ENCODE results near the gene FXN. TPM values are rescaled to one million over a fixed set of nuclear protein-coding genes. Genes with fewer than 3 reads are reported as not detected.

FXN gene
- total RNA-seq, 1 donor from 2014 or later = 43.4 TPM

GRCh38 chr9:69058101-69058500, 22.5 kb downstream of the FXN start:
- H3K4me1 ChIP-seq = peaks cover 14% of the 10 kb centered on the region
- H3K9me3 ChIP-seq (replicated peaks) = no peaks in the 10 kb centered on the region
- intact Hi-C loops (cut with micrococcal nuclease) = loop anchor here (5.0 kb wide), 1 partner anchor 134 kb away; no protein-coding TSS in a partner anchor
- no peak for DNase-seq
- H3K36me3 ChIP-seq = peaks cover 10% of the 10 kb centered on the region
- no peaks in the 10 kb centered on the region for H3K27me3 ChIP-seq (ENCODE audit: low read depth)
- H3K4me3 ChIP-seq = no peak overlapping the region
- no peak overlapping the region for H3K27ac ChIP-seq (replicated peaks)
- TF ChIP-seq, protein P1, sequence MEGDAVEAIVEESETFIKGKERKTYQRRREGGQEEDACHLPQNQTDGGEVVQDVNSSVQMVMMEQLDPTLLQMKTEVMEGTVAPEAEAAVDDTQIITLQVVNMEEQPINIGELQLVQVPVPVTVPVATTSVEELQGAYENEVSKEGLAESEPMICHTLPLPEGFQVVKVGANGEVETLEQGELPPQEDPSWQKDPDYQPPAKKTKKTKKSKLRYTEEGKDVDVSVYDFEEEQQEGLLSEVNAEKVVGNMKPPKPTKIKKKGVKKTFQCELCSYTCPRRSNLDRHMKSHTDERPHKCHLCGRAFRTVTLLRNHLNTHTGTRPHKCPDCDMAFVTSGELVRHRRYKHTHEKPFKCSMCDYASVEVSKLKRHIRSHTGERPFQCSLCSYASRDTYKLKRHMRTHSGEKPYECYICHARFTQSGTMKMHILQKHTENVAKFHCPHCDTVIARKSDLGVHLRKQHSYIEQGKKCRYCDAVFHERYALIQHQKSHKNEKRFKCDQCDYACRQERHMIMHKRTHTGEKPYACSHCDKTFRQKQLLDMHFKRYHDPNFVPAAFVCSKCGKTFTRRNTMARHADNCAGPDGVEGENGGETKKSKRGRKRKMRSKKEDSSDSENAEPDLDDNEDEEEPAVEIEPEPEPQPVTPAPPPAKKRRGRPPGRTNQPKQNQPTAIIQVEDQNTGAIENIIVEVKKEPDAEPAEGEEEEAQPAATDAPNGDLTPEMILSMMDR (IDR thresholded peaks at IDR 0.05; ENCODE audit: borderline replicate concordance) = no peak

- H3K4me1 ChIP-seq = peaks cover 15% of the 10 kb centered on the region
- H3K27me3 ChIP-seq (ENCODE audit: low read depth) = no peaks in the 10 kb centered on the region
- H3K9me3 ChIP-seq (replicated peaks) = no peaks in the 10 kb centered on the region
- intact Hi-C loops (cut with micrococcal nuclease) = no loop called here
- no peak overlapping the region for H3K4me3 ChIP-seq
- TF ChIP-seq, protein P1 (IDR thresholded peaks at IDR 0.05; ENCODE audit: borderline replicate concordance) = no peak
- peaks cover 20% of the 10 kb centered on the region for H3K36me3 ChIP-seq
- H3K27ac ChIP-seq (replicated peaks) = no peak overlapping the region
- no peak for DNase-seq
These were observed 25.2 kb downstream of the FXN start for GRCh38 chr9:69060766-69061165.

DNA sequence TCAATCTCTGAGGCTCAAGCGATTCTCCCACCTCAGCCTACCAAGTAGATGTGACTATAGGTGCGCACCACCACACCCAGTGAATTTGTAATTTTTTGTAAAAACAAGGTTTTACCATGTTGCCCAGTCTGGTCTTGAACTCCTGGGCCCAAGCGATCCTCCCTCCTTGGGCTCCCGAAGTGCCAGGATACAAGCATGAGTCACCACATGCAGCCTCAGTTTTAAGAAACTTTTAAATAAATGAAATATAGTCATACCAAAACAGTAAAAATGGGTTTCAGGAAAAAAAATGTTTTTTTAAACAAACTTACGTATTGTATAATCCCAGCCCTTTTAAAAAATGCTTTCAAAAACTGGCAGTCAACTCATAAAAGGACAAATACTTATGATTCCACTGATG, 26.6 kb downstream of the FXN start:
- H3K4me3 ChIP-seq = no peak overlapping the region
- H3K27ac ChIP-seq (replicated peaks) = no peak overlapping the region
- H3K36me3 ChIP-seq = peaks cover 34% of the 10 kb centered on the region
- intact Hi-C loops (cut with micrococcal nuclease) = no loop called here
- H3K27me3 ChIP-seq (ENCODE audit: low read depth) = no peaks in the 10 kb centered on the region
- peaks cover 15% of the 10 kb centered on the region for H3K4me1 ChIP-seq
- no peaks in the 10 kb centered on the region for H3K9me3 ChIP-seq (replicated peaks)
- no peak for DNase-seq
- TF ChIP-seq, protein P1 (IDR thresholded peaks at IDR 0.05; ENCODE audit: borderline replicate concordance) = no peak

GRCh38 chr9:69063839-69064238, 28.3 kb downstream of the FXN start:
- H3K36me3 ChIP-seq = peaks cover 33% of the 10 kb centered on the region
- peaks cover 26% of the 10 kb centered on the region for H3K4me1 ChIP-seq
- intact Hi-C loops (cut with micrococcal nuclease) = no loop called here
- H3K9me3 ChIP-seq (replicated peaks) = no peaks in the 10 kb centered on the region
- TF ChIP-seq, protein P1 (IDR thresholded peaks at IDR 0.05; ENCODE audit: borderline replicate concordance) = no peak
- peak overlapping the region; percentile 14 for H3K27ac ChIP-seq (replicated peaks)
- no peak overlapping the region for H3K4me3 ChIP-seq
- DNase-seq = no peak
- no peaks in the 10 kb centered on the region for H3K27me3 ChIP-seq (ENCODE audit: low read depth)

DNA sequence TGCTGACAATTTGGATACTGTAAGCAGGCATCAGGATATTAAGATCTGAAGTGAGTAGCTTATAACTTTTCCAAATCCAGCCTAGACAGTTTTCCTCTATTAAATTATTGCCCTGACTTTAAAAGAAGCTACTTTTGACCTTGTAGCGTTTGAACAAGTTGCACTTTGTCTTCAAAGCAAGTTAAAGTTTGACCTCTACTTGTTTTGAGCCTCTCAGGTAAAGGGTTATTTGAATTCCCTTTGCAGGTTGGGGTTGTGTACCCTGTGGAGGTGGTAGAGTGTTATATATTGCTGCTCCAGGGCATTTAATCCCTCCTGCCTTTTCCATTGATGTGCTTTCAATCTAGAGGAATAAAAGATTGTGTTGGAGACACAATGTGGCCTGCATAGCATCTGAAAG, 30.1 kb downstream of the FXN start:
- TF ChIP-seq, protein P1 (IDR thresholded peaks at IDR 0.05; ENCODE audit: borderline replicate concordance) = no peak
- no peak for DNase-seq
- Histone ChIP-seq H3K27ac (replicated peaks) (peak overlapping the region; percentile 6), H3K4me1 (peaks cover 29% of the 10 kb centered on the region), H3K4me3 (no peak overlapping the region), H3K36me3 (peaks cover 39% of the 10 kb centered on the region), H3K27me3 (ENCODE audit: low read depth) (no peaks in the 10 kb centered on the region), H3K9me3 (replicated peaks) (no peaks in the 10 kb centered on the region)
- intact Hi-C loops (cut with micrococcal nuclease) = no loop called here
